ENCODE results near the gene TREM2.

DNA sequence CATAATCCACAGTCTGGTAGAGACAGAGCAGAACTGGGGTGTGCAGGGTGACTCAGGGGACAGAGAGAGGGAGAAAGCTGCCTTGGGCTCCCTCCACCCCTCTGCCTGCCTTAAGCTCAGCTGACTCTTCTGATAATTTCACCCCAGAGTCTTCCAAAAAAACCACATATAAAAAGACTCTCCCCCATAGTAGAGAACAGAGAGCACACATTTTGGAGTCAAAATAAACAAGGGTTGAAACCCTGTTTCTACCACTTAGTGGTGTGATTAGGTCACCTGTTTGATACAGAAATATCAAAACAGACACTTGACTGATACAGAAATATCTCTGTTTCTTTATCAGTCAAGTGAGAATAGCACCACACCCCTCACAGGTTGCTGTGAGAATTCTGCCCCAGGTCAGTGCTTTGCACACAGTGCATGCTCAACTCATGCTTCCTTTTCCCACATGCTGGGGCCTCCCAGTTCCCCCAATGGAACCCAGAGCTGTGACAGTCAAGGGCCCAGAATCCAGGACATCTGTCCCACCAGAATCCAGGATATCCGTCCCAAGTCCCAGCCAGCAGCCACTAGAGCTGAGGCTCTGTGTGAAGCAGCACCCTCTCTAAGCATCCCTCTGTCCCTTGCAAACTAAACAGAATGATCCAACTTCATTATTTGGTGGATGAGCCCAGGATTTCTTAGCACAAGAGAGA is 36.8 kb upstream of the TREM2 start:
- no peak for TF ChIP-seq EZH2 (optimal IDR thresholded peaks at IDR 0.05; ENCODE audit: low read depth, low read length)
- TF ChIP-seq CTCF (IDR thresholded peaks at IDR 0.05; ENCODE audit: low read length) = no peak
- TF ChIP-seq EZH2phosphoT487 (IDR thresholded peaks at IDR 0.05; ENCODE audit: low read length) = no peak

All from MM.1S (cell line).